HG03378 (cell line): ENCODE results near the gene FANCC.
"Not testable (repeated sequence)": the region's sequence is repeated elsewhere in the genome, so short reads cannot be mapped to it uniquely, and the experiment has no call there.

ENCODE experiments used
- ATAC-seq: cut with Tn5 transposase; IDR thresholded peaks from one replicate; pipeline ENCODE4 v1.9.1; 2021; ENCODE audit warnings: mild to moderate bottlenecking, moderate library complexity; ENCODE audit not compliant: unreplicated experiment

The FANCC gene

DNA sequence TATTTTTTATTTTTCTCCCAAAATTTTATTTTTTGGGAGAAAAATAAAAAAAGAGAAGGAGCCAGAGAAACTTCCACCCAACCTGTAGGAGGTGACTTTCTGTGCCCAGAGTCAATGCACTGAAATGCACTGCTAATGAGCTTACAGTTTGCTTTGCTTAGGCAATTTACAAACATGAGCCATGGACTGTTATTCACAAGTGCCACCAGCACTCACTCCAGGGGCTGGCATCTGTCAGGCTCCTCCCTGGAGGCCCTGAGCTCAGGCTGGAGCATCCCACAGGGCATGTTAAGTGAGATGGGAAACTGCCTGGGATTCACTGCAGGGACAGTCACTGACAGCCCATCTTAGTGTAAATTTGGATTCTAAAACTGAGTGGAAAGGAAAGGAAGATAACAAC lies 74.9 kb downstream of the FANCC start:
- no peak for ATAC-seq

DNA sequence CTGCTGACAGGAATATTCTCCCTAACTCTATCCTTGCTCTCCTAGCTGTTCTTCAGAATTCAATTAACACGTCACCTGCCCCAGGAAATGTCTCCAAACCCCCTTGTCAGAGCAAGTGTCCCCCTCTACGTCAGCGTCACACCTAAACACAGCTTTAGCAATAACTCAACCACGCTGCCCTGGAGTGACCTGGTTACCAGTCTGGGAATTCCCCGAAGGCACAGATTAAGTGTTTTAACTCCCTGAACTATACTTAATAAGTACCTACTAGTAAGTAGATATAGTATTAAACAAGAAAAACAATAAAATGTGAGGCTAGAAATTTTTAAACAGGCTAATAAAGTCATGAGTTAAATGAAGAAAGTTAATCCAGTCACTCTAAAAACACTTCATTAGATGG lies 78.4 kb downstream of the FANCC start:
- ATAC-seq: no peak

DNA sequence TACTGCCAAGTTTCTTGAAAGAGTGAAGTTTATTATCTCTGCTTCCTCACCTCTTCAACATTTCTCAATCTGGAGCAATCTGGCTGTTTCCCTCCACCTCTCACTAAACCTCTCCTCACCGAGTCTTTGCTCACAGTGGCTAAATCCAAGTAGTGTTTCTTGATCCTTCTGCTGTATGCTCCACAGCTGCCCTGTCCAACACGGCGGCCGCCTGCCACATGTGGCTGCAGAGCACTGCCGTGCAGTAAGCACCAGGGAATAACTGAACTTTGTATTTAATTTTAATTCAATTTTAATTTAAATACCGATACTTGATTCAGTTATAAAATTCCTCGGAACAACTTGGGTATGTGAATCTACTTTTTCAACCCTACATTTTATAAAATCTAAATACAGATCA lies 80.2 kb downstream of the FANCC start:
- ATAC-seq: no peak

DNA sequence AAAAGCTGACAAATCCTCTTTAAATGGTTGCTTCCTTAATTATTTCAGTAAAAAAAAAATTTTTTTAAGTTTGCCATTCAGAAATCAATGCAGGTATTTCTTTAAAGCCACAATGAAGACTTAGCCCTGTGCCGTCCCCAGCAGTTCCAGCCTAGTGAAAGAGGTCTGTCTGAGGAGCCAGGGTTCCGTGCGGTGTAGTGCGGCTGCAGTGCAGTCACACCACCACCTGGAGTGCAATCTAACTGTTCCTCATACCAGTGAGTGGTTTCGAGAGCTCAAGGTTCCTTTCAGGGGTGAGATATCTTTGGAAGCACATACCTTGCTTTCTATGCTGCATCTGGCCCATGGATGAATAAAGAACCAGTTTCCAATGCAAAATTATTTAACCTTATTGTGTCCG lies 87.5 kb downstream of the FANCC start:
- no peak for ATAC-seq

DNA sequence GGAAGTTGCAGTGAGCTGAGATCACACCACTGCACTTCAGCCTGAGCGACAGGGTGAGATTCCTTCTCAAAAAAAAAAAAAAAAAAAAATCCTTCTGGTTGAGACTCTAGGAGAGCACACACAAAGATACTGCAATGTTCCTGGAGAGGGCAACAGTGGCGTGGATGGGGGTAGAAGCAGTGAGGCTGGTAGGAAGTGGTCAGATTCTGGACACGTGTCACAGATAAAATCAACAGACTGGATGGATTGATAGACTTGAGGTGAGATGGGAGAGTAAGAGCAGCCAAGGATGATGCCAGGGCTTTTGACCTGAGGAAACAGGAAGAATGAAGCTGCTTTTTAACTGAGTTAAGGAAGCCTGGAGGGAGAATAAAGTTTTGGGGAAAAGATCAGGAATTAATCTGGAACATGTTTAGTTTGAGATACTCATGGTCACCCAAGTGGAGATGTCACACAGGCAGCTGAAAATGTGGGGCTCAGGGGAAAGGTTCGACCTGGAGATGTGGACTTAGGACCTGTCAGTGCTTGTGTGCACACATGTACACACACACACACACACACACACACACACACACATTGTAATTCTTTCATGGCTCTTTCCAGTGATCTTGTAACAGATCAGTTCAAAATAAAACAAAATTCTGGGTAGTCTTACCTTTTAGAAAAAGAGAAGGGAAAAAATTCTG lies 88.1 kb downstream of the FANCC start:
- no peak for ATAC-seq

DNA sequence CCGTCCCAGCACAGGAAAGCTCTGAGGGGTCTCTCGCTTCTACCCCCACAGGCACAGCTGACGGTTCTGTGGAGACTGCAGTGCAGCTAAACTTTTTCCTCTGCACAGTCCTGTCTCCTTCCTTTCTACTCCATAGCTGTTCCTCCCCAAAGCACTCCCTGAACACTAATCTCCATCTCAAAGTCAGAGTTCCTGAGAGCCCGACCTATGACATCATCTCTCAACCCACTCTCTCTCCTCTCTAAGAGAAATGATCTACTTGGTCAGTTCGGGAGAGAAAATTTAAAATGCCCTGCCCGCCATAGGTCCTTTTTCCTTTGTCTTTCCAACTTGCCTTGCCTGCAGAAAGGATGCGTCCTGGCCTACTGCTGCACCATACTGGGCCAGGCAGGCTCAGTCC lies 90.6 kb downstream of the FANCC start:
- no peak for ATAC-seq

DNA sequence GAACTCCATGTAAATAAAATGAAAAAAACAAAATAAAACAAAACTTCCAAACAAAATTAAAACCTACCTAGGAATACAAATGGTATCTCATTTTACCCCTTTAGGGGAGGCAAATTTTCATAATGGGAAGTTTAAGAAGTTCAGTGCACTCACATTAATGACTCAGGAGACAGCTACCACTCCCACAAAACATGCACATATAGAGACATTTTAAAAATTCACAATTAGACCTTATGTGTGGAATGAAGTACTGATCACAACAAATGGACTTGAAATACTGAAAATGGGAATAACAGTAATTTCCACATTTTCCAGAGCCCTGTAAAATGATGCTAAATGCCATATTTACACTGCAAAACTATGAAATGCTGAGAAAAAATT lies 91.8 kb downstream of the FANCC start:
- no peak for ATAC-seq

DNA sequence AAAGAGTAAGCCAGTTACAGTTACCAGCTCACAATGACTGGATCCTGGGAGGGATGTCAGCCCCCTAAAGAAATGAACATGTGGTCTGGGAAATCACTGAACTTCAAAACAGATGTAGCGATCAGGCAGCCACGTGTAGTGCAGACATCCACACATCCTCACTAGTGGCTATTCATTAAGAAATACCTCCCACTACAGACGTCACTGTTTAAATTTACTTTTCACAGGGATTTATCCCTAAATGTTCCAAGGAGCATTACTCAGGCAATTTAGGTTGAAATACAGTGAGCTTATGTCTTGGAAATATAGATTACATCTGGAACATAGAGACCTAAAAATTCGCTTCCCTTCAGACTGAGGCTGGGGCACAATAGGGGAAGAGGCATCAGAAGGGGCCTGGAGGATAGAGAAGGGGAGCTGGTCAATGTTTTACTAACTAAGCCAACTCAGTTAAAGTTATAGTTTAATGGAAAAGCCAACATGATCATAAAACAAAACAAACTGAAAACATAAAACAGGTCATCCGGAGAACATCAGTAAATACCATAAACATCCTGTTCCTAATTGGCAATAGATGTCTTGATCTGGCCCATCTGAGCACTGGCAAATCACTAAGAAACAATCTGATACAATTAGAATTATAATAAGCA lies 92.3 kb downstream of the FANCC start:
- no peak for ATAC-seq

DNA sequence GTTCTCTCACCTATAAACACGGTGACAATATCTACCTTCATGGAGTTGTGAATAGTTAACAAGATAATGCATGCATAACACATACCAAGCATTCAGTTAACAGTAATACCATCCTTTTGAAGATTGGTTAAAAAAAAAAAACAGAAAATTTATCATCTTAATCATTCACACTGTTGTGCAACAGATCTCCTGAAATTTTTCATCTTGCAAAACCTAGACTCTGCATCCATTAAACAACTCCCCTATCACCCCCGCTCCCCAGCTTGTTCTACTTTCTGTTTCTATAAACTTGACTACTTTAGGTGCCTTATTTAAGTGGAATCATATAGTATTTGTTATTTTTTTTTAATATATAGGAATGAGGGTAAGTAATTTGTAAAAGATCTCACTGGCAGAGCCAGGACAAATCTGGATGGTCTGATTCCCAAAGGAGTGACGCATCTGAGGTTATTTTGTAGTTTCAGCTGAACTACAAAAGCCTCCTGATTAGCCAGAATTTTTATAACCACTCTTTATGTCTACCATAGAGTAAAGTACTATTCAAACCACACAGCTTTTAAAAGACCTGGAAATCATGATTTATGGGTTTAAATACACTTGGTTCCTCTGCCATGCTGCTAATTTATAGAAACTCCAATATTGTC lies 93.0 kb downstream of the FANCC start:
- ATAC-seq: no peak

DNA sequence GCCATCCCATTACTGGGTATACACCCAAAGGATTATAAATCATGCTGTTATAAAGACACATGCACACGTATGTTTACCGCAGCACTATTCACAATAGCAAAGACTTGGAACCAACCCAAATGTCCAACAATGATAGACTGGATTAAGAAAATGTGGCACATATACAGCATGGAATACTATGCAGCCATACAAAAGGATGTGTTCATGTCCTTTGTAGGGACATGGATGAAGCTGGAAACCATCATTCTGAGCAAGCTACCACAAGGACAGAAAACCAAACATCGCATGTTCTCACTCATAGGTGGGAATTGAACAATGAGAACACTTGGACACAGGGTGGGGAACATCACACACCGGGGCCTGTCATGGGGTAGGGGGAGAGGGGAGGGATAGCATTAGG lies 97.2 kb downstream of the FANCC start:
- not testable (repeated sequence) for ATAC-seq

DNA sequence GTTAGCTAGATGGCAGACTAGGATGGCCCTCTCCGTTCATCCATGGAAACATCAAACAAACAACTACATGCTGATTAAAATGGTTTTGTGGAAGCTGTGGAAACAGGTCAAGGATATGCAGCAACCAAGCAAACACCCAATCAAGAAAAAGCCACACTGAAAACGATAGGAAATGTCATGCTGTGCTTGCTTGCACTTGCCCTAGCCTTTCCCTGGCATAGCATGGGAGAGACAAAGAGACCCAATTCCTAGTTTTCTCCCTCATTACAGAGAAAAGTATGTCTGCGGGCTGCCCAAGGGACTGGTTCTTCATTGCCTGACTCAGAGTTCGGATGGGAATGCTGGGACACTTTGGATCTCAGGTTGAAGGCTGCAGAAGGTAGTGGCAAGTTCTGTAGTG lies 98.7 kb downstream of the FANCC start:
- ATAC-seq: no peak

DNA sequence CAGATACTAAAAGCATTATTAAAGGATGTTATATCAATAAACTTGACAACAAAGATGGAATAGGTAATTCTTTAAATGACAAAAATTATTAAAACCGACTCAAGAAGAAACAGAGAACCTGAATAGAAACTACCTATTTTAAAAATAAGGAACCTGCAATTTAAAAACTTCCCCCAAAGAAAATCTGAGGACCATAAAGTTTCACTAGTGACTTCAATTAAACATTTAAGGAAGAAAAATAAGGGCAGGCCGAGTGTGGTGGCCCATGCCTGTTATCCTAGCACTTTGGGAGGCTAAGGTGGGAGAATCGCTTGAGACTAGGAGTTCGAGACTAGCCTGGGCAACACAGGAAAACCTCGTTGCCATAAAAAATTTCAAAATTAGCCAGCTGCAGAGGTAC lies 99.6 kb downstream of the FANCC start:
- no peak for ATAC-seq

DNA sequence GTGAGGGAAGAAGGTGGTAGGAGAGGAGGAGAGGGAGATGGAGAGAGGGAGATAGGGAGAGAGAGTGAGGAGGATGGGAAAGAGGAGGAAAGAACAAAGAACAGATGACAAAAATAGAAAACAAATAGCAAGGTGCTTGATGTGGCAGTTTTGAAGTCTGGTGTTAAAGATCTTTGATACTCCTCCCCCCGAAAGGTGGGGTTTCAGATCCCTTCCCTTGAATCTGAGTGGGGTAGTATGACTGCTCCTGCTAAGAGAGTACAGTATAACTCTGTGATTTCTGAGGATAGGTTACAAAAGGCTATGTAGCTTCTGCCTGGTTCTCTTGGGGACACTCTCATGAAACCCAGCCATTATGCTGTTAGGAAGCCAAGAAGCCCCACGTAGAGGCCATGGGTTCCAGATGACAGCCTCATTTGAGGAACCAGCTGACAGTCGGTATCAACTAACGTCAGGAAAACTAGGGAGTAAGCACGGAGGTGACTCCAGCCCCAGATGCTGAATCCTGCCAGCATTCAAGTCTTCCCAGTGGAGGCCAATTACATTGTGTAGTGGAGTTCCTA lies 102.1 kb downstream of the FANCC start:
- ATAC-seq: no peak

DNA sequence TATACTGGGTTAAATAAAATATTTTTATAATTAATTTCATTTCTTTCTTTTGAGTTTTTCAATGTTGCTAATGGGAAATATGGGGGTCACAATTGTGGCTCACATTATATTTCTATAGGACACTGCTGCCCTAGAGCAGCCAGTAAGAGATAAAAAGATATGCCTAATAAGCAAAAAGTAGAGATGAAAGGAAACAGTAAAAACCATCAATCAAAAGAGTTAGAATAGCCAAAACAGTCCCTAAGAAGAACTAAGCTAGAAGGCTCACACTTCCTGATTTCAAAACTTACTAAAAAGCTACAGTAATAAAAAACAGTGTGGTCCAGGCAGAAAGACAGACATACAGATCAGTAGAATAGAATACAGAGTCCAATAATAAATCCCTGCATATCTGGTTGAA lies 104.4 kb downstream of the FANCC start:
- ATAC-seq: no peak

DNA sequence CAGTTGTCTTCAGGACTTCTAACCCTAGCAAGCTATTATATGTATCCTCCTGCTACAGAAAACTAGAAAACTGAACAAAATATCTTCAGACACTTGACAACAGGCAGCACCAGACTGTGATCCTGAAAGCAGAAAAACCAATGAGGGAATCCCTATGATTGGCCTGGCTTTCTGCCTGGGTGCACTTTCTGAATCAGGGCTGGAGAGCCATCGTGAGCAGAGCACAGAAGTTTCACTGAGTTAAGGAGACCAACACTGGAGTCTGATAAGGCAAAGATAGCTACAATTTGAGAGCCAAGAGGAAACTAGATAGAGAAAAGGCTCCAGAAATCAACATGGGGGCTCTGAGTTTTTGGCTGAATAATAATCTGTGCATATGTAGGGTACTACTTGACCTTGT lies 106.5 kb downstream of the FANCC start:
- ATAC-seq: no peak

DNA sequence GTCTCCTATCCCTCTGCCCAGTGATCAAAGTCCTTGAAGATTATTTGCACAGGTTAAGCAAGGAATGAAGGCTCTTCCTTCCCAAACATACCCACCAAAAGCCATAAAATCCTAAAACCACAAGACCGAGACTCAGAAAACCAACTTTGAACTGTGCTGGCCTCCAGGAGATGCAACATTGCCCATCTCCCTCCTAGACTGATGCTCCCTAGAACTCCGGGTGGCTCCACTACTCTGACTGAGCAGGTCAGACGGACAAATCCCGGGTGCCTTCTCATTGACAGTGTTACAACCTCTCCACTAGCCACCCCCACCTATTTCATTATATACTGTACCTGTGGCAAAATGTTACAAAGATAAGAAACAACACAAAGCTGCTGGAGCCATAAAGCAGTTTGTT lies 110.1 kb downstream of the FANCC start:
- no peak for ATAC-seq

DNA sequence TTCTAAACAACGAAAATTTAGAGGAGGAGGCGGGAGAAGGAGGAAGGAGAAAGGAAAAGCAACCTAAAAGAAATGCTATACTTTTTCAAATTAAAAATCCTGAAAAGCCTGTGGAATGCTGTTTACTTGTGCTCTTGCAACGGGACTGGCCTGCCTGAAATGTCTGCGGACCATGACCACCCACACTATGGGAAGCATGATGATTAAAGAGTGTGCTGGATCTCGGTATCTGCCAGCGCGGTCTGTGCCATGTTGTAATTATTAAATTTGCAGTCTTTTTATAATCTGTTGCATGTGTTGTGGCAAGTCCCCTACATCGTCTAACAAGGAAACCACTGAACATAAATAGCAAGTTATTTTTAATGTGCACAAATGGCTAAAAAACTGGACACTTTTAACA lies 111.4 kb downstream of the FANCC start:
- no peak for ATAC-seq

DNA sequence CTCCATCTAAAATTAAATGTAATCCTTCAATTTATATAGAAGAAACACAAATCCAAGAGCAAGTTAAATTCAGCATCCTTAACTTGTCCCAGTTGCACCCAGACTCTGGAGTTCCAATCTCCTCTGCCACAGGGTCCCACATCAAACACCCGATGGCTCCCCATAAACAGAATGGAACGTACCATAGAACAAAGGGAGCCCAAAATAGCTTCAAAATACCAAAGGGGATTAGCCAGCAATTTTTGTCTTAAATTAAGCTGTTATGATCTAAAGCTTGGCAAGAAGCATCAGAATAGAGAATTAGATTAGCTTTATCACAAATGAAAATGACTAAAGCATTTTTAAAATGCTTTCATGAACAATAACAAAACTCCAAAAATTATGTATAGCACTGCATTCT lies 112.8 kb downstream of the FANCC start:
- ATAC-seq: no peak

DNA sequence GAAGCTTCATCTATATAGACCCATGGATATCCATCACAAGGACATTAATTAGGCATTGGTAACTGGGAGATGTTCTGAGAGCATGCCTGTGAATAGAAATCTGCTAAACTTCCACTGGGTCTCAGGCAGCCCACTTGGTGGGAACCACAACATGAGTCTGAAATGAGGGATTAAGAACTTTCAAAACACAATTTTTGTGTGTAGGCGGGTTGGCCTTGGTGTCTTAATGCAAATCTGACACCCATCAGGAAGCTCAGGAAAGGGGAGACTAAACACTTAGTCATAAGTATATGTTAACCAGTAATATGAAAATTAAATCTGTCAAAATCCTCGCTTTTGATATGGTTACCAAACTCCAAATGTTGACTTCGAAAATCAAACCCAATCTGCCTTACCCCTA lies 113.2 kb downstream of the FANCC start:
- no peak for ATAC-seq

DNA sequence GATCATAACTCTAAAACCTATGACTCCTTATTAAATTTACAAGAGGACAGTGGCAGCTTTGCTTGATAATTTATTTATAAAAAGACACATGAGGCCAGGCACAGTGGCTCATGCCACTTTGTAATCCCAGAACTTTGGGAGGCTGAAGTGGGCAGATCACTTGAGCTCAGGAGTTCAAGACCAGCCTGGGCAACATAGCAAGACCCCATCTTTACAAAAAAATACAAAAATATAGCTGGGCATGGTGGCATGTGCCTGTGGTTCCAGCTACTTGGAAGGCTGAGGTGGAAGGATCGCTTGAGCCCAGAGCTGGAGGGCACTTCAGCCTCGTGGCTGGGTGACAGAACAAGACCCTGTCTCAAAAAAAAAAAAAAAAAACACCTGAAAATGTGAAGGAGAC lies 114.5 kb downstream of the FANCC start:
- ATAC-seq: not testable (repeated sequence)

DNA sequence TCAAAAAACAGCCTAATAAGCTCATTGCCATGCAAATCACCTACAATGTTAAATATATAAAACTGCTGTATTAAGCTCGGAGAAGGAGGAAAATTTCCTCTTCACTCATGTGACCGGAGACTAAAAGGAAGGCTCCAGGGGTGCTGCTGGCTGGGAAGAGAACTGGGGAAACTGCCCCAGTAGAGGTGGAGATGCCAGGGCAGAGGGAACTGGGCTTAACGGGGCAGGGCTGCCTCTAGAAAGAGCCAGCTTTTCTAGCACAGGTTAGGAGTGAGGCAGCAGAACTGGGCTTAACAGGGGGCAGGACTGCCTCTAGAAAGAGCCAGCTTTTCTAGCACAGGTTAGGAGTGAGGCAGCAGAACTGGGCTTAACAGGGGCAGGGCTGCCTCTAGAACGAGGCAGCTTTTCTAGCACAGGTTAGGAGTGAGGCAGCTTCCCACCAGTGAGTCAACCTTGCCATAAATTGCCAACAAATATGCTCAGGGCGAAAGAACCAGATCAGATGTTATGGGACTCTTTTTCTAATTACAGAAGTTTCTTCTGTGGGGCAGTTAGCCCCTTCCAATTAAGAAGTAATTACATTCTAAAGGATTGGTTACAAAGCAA lies 115.3 kb downstream of the FANCC start:
- no peak for ATAC-seq

DNA sequence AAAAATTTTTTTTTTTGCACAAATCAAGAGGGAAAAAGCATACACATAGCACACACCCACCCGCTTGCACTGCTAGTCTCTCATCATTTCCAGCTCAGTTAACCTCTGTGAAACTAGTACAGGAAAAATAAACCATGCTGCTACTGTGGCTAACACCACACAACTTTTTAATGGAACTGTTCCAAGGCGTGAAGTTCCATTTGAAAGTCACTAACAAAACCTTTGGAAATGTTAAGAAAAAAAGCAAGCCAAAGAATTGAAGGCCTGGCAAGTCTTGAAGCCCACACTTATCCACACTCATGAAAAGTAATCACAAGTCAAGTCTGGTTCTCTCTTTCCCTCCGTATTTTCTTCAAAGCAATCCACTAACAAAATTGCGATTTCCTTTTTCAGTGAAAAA lies 116.3 kb downstream of the FANCC start:
- no peak for ATAC-seq
